GM10266 (cell line): ENCODE measurements around the gene SART3.

Experiments
- DNase-seq: peaks from one replicate; pipeline ENCODE4 v3.0.0; 2012; ENCODE audit errors: extremely low spot score
- CTCF ChIP-seq: IDR thresholded peaks from 2 replicates; pipeline ENCODE4 v1.5.1; 2012; ENCODE audit warnings: mild to moderate bottlenecking, low read depth; ENCODE audit not compliant: control insufficient read depth, insufficient read depth; ENCODE audit errors: missing control alignments

SART3 gene

GRCh38 chr12:108602209-108602705 is 41.3 kb upstream of the SART3 start:
- no peak for TF ChIP-seq CTCF
- DNase-seq = no peak

- no peak for DNase-seq
Observed at GRCh38 chr12:108600702-108601007, 39.7 kb upstream of the SART3 start.

GRCh38 chr12:108599948-108600701 is 39.2 kb upstream of the SART3 start:
- no peak for TF ChIP-seq CTCF
- no peak for DNase-seq

More at GRCh38 chr12:108600702-108601007, 39.7 kb upstream of the SART3 start:
- no peak for TF ChIP-seq CTCF

GRCh38 chr12:108599541-108599940 is 38.6 kb upstream of the SART3 start:
- TF ChIP-seq CTCF = no peak

GRCh38 chr12:108598553-108599250 is 37.7 kb upstream of the SART3 start:
- no peak for TF ChIP-seq CTCF
- DNase-seq = no peak

More at GRCh38 chr12:108599541-108599940, 38.6 kb upstream of the SART3 start:
- DNase-seq = no peak

- TF ChIP-seq CTCF = no peak
- no peak for DNase-seq
Observed at GRCh38 chr12:108597559-108598471, 36.8 kb upstream of the SART3 start, which contains the start of gene TMEM119. Gene TMEM119, minus strand, starts transcription at chr12:108598084. Its CDS starts 5,701 bp downstream, at chr12:108592383.
